Activated effector memory CD4-positive, alpha-beta T cell treated with anti-CD3 and anti-CD28 coated beads, Interleukin-2, amount 50 U/mL, for 16 hours (primary cell): ENCODE results near the gene SYNGR2.
"Not testable (repeated sequence)": the region's sequence is repeated elsewhere in the genome, so short reads cannot be mapped to it uniquely, and the experiment has no call there.

ENCODE experiments used
- DNase-seq: peaks from one replicate; pipeline ENCODE4 v3.0.0-alpha.2; 2020

Gene SYNGR2

GRCh38 chr17:78144147-78144719, 24.1 kb upstream of the SYNGR2 start:
- DNase-seq, result no peak

GRCh38 chr17:78144736-78145641, 23.4 kb upstream of the SYNGR2 start:
- no peak for DNase-seq

GRCh38 chr17:78146471-78146869, 21.9 kb upstream of the SYNGR2 start:
- no peak for DNase-seq

- DNase-seq, result no peak
Observed at GRCh38 chr17:78146881-78147280, 21.5 kb upstream of the SYNGR2 start.

GRCh38 chr17:78147315-78147998, 20.9 kb upstream of the SYNGR2 start:
- DNase-seq, result no peak

GRCh38 chr17:78148286-78149016, 19.9 kb upstream of the SYNGR2 start:
- DNase-seq, result no peak

GRCh38 chr17:78151514-78152008, 16.8 kb upstream of the SYNGR2 start:
- no peak for DNase-seq

GRCh38 chr17:78154903-78155811, 13.2 kb upstream of the SYNGR2 start:
- no peak for DNase-seq

GRCh38 chr17:78159575-78160158, 8.7 kb upstream of the SYNGR2 start:
- DNase-seq, result no peak

- DNase-seq, result no peak
Observed at GRCh38 chr17:78163881-78164747, 4.3 kb upstream of the SYNGR2 start.

- no peak for DNase-seq
Observed at GRCh38 chr17:78164748-78165607, 3.4 kb upstream of the SYNGR2 start.

- no peak for DNase-seq
Observed at GRCh38 chr17:78166416-78166815, 2.0 kb upstream of the SYNGR2 start.

GRCh38 chr17:78168903-78169793, 767 bp downstream of the SYNGR2 start:
- peak; percentile 86 for DNase-seq

- DNase-seq, result no peak
Observed at GRCh38 chr17:78170692-78171590, 2.6 kb downstream of the SYNGR2 start.

GRCh38 chr17:78171591-78172248, 3.3 kb downstream of the SYNGR2 start:
- not testable (repeated sequence) for DNase-seq

- DNase-seq, result no peak
Observed at GRCh38 chr17:78172249-78173051, 4.1 kb downstream of the SYNGR2 start.
